ENCODE data around the gene MLN. TPM values are rescaled to one million over a fixed set of nuclear protein-coding genes. Genes with fewer than 3 reads are reported as not detected.

MLN gene
- total RNA-seq, 1 experiment from 2014 or later, result not detected

DNA sequence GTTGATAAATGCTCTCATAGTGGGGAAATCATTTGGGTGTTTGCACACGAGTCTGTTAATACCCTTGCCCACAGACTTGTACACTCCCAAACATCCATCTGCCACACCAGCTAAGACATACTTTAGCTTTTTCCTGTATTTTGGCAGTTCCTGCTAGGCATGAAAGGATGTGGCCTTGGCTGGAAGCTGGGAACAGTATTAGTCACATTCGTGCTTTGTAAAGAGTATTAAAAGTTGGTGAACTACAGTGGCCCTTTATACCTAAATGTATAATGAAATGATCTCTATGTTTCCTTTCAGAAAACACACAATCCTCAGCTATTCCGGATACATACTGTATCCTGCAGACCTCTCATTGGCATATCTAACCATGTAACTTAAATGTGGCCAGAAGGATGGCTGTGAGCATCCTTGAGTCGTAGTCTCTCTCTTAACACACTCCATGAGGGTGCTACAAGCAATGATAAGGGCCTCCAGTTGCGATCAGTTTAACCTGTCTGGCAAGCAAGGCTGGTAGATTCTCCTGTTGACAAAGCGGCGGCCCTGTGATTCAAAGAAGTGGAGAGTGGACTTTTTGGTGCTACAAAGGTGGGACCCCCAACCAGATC, 16.4 kb downstream of the MLN start:
- H3K27me3 ChIP-seq (ENCODE audit: insufficient read depth, low read length), result no peaks in the 10 kb centered on the region
- H3K4me1 ChIP-seq (ENCODE audit: insufficient read depth, low read length), result peaks cover 20% of the 10 kb centered on the region; the same call in 1 of the 2 replicates
- peak overlapping the region; percentile 26 to 95 (median 55); a peak in 5 of 7 replicates for H3K27ac Mint-ChIP-seq
- H3K23ac ChIP-seq (ENCODE audit: insufficient read length, low read depth, low read length), result no peak overlapping the region
- no peak overlapping the region for H4K8ac ChIP-seq (replicated peaks; ENCODE audit: insufficient read length, low read depth, low read length)
- WGBS (ENCODE audit: extremely low coverage, insufficient read length, low lambda C conversion rate), result no CpG with 5 or more reads among the region's 7 CpGs
- peaks cover 9% of the 10 kb centered on the region; the same call in 1 of the 2 replicates for H3K79me2 ChIP-seq (ENCODE audit: insufficient read depth, low read length)
- H3K27ac ChIP-seq (ENCODE audit: insufficient read length, low read depth, low read length), result peak overlapping the region; percentile 20
- H3K18ac ChIP-seq (ENCODE audit: insufficient read length, low read depth, low read length), result no peak overlapping the region
- no peak overlapping the region for H4K5ac ChIP-seq (ENCODE audit: insufficient read length, low read depth, low read length)
- no peak overlapping the region for H3K56ac ChIP-seq (ENCODE audit: insufficient read length, low read depth, low read length)
- TF ChIP-seq, protein P1, sequence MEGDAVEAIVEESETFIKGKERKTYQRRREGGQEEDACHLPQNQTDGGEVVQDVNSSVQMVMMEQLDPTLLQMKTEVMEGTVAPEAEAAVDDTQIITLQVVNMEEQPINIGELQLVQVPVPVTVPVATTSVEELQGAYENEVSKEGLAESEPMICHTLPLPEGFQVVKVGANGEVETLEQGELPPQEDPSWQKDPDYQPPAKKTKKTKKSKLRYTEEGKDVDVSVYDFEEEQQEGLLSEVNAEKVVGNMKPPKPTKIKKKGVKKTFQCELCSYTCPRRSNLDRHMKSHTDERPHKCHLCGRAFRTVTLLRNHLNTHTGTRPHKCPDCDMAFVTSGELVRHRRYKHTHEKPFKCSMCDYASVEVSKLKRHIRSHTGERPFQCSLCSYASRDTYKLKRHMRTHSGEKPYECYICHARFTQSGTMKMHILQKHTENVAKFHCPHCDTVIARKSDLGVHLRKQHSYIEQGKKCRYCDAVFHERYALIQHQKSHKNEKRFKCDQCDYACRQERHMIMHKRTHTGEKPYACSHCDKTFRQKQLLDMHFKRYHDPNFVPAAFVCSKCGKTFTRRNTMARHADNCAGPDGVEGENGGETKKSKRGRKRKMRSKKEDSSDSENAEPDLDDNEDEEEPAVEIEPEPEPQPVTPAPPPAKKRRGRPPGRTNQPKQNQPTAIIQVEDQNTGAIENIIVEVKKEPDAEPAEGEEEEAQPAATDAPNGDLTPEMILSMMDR (conservative IDR thresholded peaks at IDR 0.05), result no peak
- no peak overlapping the region for H2BK20ac ChIP-seq (ENCODE audit: low read depth, low read length, poor library complexity, severe bottlenecking)
- no peaks in the 10 kb centered on the region for H3K27me3 Mint-ChIP-seq (ENCODE audit: low read depth)
- H3K4me3 Mint-ChIP-seq, result peak overlapping the region; percentile 85 to 87
- H2BK12ac ChIP-seq (ENCODE audit: insufficient read length, low read depth, low read length), result no peak overlapping the region
- no peaks in the 10 kb centered on the region for H4K20me1 ChIP-seq (ENCODE audit: control insufficient read depth, insufficient read depth, insufficient read length)
- no peak overlapping the region for H3T11ph ChIP-seq (ENCODE audit: low read length)
- H4K91ac ChIP-seq (ENCODE audit: insufficient read length, low read depth, low read length), result no peak overlapping the region
- H3K36me3 Mint-ChIP-seq (ENCODE audit: insufficient read depth in 1 of 3, low read depth in 3 of 3), result peaks cover 16 to 36% (median 35%) of the 10 kb centered on the region in 3 experiments; a peak in 6 of 7 replicates
- H3K4me1 Mint-ChIP-seq, result peaks cover 70 to 75% of the 10 kb centered on the region in 2 experiments
- H2BK15ac ChIP-seq (ENCODE audit: low read depth, low read length), result no peak overlapping the region
- peak overlapping the region; percentile 65 for H3K4me2 ChIP-seq (ENCODE audit: insufficient read depth, insufficient read length, low read length)
- H3K9ac ChIP-seq (ENCODE audit: extremely low read depth, insufficient read length, low read length), result peak overlapping the region; percentile 84
- no peak overlapping the region for H3K14ac ChIP-seq (ENCODE audit: insufficient read depth, low read length)
- H3K9me3 ChIP-seq (ENCODE audit: control insufficient read depth, low read depth, low read length), result no peaks in the 10 kb centered on the region
- no peak overlapping the region for H2AFZ ChIP-seq (ENCODE audit: low read length)
- H2BK120ac ChIP-seq (ENCODE audit: low read depth, low read length, poor library complexity, severe bottlenecking), result no peak overlapping the region
- no peak for DNase-seq
- peaks cover 3% of the 10 kb centered on the region for H3K79me1 ChIP-seq (ENCODE audit: insufficient read depth, low read depth, low read length, poor library complexity, severe bottlenecking)
- H2BK5ac ChIP-seq (ENCODE audit: insufficient read length, low read length), result no peak overlapping the region
- peaks cover 8% of the 10 kb centered on the region for H3K23me2 ChIP-seq (ENCODE audit: insufficient read length, low read depth, low read length, poor library complexity, severe bottlenecking)
- H2AK5ac ChIP-seq (ENCODE audit: insufficient read length, low read length), result no peak overlapping the region
- H3K9me3 Mint-ChIP-seq, result no peaks in the 10 kb centered on the region
- H3K4ac ChIP-seq (ENCODE audit: low read depth, low read length), result no peak overlapping the region

All from H9 (cell line).